HCT116 (cell line): ENCODE results near the gene MPP1.

Source experiments
- ELF1 ChIP-seq: IDR thresholded peaks from 2 replicates; pipeline ENCODE4 v1.6.1; 2012; ENCODE audit warnings: low read depth, borderline replicate concordance
- EZH2 ChIP-seq: fragments of 200-600 bp; sonication (generic); IDR thresholded peaks from 2 replicates; pipeline ENCODE4 v1.6.1; 2017; ENCODE audit warnings: antibody characterized with exemption, mixed run types
- EZH2phosphoT487 ChIP-seq: fragments of 200-600 bp; IDR thresholded peaks from 2 replicates; pipeline ENCODE4 v1.6.1; 2018; ENCODE audit warnings: antibody characterized with exemption, borderline replicate concordance
- POLR2A ChIP-seq: IDR thresholded peaks from 2 replicates; pipeline ENCODE4 v1.7.0; 2011; ENCODE audit warnings: borderline replicate concordance; ENCODE audit not compliant: insufficient read depth, insufficient read length; ENCODE audit errors: extremely low read depth
- POLR2AphosphoS5 ChIP-seq: IDR thresholded peaks from 2 replicates; pipeline ENCODE4 v1.6.1; 2011; ENCODE audit warnings: mild to moderate bottlenecking, low read depth, low read length, moderate library complexity
- RAD21 ChIP-seq: IDR thresholded peaks from 2 replicates; pipeline ENCODE4 v1.6.1; 2012; ENCODE audit warnings: low read depth, mild to moderate bottlenecking
- YY1 ChIP-seq: IDR thresholded peaks from 2 replicates; pipeline ENCODE4 v1.6.1; 2011; ENCODE audit warnings: low read length, low read depth, moderate library complexity, mild to moderate bottlenecking; ENCODE audit not compliant: insufficient replicate concordance; ENCODE audit errors: extremely low read depth
- ZNF274 ChIP-seq: fragments of 200-500 bp; sonication (Bioruptor generic); IDR thresholded peaks from 2 replicates; pipeline ENCODE4 v1.6.1; 2014; ENCODE audit warnings: mild to moderate bottlenecking, low read depth, low read length, inconsistent platforms
- TF ChIP-seq, protein P1 (sequence below), 3 experiments: fragments of 200-600 bp in 1 of 3; sonication (generic) in 1 of 3; IDR thresholded peaks in 2 of 3; conservative IDR thresholded peaks in 1 of 3; 2 replicates each; pipeline ENCODE4 v1.5.1; 2012 to 2017; ENCODE audit warnings: low read depth in 2 of 3, low read length in 2 of 3, antibody characterized with exemption in 1 of 3, borderline replicate concordance in 1 of 3, control low read depth in 1 of 3, mild to moderate bottlenecking in 1 of 3, mixed read lengths in 1 of 3, mixed run types in 1 of 3, moderate library complexity in 1 of 3; ENCODE audit not compliant: insufficient read depth in 1 of 3
- TF ChIP-seq, protein P2 (sequence below): IDR thresholded peaks from 2 replicates; pipeline ENCODE4 v1.6.1; 2011; ENCODE audit warnings: mild to moderate bottlenecking, low read length, moderate library complexity; ENCODE audit not compliant: insufficient replicate concordance; ENCODE audit errors: extremely low read depth
- TF ChIP-seq, protein P3 (sequence below): IDR thresholded peaks from 2 replicates; pipeline ENCODE4 v1.6.1; 2012

DNA sequence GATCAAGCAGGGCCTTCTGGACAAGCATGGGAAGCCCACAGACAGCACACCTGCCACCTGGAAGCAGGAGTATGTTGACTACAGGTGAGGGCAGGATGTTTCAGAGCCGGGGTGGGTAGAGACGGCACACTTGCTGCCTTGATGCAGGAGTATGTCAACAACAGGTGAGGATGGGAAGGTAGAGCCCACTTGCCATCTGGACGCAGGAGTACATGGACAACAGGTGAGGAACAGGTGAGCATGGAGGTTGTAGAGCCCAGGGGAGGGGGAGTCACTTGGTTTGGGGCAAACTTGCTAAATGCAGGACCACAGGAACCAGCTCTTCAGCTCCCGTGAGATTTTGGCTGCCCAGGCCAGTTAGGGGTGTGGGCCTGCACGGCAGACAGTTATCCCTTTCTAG lies 30.7 kb downstream of the MPP1 start:
- no peak for TF ChIP-seq YY1
- TF ChIP-seq, protein P1, sequence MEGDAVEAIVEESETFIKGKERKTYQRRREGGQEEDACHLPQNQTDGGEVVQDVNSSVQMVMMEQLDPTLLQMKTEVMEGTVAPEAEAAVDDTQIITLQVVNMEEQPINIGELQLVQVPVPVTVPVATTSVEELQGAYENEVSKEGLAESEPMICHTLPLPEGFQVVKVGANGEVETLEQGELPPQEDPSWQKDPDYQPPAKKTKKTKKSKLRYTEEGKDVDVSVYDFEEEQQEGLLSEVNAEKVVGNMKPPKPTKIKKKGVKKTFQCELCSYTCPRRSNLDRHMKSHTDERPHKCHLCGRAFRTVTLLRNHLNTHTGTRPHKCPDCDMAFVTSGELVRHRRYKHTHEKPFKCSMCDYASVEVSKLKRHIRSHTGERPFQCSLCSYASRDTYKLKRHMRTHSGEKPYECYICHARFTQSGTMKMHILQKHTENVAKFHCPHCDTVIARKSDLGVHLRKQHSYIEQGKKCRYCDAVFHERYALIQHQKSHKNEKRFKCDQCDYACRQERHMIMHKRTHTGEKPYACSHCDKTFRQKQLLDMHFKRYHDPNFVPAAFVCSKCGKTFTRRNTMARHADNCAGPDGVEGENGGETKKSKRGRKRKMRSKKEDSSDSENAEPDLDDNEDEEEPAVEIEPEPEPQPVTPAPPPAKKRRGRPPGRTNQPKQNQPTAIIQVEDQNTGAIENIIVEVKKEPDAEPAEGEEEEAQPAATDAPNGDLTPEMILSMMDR (IDR thresholded peaks at IDR 0.05 in 2 of 3, conservative IDR thresholded peaks at IDR 0.05 in 1 of 3; ENCODE audit: borderline replicate concordance in 1 of 3, insufficient read depth in 1 of 3, low read depth in 2 of 3, low read length in 2 of 3): no peak
- no peak for TF ChIP-seq EZH2
- no peak for TF ChIP-seq RAD21
- TF ChIP-seq ZNF274: no peak
- TF ChIP-seq POLR2A: no peak
- TF ChIP-seq POLR2AphosphoS5: no peak
- TF ChIP-seq, protein P2, sequence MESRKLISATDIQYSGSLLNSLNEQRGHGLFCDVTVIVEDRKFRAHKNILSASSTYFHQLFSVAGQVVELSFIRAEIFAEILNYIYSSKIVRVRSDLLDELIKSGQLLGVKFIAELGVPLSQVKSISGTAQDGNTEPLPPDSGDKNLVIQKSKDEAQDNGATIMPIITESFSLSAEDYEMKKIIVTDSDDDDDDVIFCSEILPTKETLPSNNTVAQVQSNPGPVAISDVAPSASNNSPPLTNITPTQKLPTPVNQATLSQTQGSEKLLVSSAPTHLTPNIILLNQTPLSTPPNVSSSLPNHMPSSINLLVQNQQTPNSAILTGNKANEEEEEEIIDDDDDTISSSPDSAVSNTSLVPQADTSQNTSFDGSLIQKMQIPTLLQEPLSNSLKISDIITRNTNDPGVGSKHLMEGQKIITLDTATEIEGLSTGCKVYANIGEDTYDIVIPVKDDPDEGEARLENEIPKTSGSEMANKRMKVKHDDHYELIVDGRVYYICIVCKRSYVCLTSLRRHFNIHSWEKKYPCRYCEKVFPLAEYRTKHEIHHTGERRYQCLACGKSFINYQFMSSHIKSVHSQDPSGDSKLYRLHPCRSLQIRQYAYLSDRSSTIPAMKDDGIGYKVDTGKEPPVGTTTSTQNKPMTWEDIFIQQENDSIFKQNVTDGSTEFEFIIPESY: no peak
- TF ChIP-seq EZH2phosphoT487: no peak
- TF ChIP-seq, protein P3, sequence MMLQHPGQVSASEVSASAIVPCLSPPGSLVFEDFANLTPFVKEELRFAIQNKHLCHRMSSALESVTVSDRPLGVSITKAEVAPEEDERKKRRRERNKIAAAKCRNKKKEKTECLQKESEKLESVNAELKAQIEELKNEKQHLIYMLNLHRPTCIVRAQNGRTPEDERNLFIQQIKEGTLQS: no peak
- no peak for TF ChIP-seq ELF1
